Measurements from ENCODE around the gene MICA. TPM values are rescaled to one million over a fixed set of nuclear protein-coding genes. Genes with fewer than 3 reads are reported as not detected.

Gene MICA
- total RNA-seq, 2 donors from 2014 or later: 12.5 to 13.7 TPM

DNA sequence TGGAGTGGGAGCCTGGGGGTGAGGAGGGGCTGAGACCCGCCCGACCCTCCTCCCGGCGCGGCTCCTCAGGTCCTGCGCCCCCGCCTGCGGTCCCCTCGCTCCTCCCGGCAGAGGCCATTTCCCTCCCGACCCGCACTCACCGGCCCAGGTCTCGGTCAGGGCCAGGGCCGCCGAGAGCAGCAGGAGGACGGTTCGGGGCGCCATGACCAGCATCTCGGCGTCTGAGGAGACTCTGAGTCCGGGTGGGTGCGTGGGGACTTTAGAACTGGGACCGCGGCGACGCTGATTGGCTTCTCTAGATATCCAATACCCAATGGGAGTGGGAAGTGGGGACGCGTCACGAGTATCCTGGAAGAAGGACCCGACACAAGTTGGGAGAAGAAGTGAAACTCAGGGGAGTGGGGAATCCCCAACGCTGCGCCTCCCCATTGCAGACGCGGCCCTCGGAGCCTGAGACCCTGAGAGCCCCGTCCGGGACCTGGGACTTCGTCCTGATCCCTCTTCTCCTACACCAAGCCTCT is 46.4 kb upstream of the MICA start, which contains the start of gene HLA-B:
Gene HLA-B (minus strand): TSS at position 234 of the 521 bp plus-strand sequence. CDS start 21 bp downstream, at position 213.
- Mint-ChIP-seq H3K9me3 (peaks cover 4% of the 10 kb centered on the region), H3K4me3 (peak within 1 kb of the TSS; percentile 72), H3K27ac (no peak within 1 kb of the TSS), H3K36me3 (ENCODE audit: low read depth) (peaks cover 23% of the 10 kb centered on the region), H3K4me1 (peaks cover 4% of the 10 kb centered on the region), H3K27me3 (ENCODE audit: insufficient read depth) (peaks cover 93% of the 10 kb centered on the region)
- DNase-seq: peak; percentile 82
- Histone ChIP-seq H3K27ac (ENCODE audit: low read depth, low read length) (no peak within 1 kb of the TSS), H3K9ac (ENCODE audit: extremely low read depth, low read length, poor library complexity, severe bottlenecking) (no peak within 1 kb of the TSS), H3K9me3 (ENCODE audit: control insufficient read depth, low read length) (no peaks in the 10 kb centered on the region), H3K36me3 (ENCODE audit: control insufficient read depth, insufficient read depth, low read length) (no peaks in the 10 kb centered on the region), H3K27me3 (ENCODE audit: control insufficient read depth, insufficient read depth, low read length, poor library complexity, severe bottlenecking) (peaks cover 81% of the 10 kb centered on the region), H3K4me1 (ENCODE audit: control insufficient read depth, insufficient read depth, low read length) (no peaks in the 10 kb centered on the region), H3K4me3 (ENCODE audit: low read length) (peak within 1 kb of the TSS; percentile 78)
- WGBS, 2 experiments (ENCODE audit: insufficient coverage in 1 of 2, insufficient read length in 1 of 2): 1% methylated on average over 19 to 39 of the region's 39 CpGs
- TF ChIP-seq, protein P1, sequence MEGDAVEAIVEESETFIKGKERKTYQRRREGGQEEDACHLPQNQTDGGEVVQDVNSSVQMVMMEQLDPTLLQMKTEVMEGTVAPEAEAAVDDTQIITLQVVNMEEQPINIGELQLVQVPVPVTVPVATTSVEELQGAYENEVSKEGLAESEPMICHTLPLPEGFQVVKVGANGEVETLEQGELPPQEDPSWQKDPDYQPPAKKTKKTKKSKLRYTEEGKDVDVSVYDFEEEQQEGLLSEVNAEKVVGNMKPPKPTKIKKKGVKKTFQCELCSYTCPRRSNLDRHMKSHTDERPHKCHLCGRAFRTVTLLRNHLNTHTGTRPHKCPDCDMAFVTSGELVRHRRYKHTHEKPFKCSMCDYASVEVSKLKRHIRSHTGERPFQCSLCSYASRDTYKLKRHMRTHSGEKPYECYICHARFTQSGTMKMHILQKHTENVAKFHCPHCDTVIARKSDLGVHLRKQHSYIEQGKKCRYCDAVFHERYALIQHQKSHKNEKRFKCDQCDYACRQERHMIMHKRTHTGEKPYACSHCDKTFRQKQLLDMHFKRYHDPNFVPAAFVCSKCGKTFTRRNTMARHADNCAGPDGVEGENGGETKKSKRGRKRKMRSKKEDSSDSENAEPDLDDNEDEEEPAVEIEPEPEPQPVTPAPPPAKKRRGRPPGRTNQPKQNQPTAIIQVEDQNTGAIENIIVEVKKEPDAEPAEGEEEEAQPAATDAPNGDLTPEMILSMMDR (conservative IDR thresholded peaks at IDR 0.05): no peak

DNA sequence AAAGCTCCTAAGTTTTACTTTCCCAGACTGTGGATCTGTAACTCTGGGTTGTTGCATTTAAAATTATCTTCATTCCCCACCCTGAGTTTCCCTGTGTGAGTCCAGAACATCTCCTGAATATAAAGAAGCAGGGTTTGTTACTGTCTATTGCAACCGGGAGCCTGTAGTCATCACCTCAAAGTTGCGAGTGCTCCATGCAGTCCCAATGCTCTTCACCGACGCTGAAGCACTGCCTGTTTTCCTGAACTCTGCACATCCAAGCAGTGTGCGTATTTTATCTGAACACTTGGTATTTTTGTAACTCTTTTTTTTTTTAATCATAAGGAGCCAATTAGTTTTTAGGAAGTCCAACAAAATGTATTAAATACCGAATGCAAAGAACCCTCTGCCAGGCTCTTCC is 45.5 kb upstream of the MICA start:
- Mint-ChIP-seq H3K4me3 (peak overlapping the region; percentile 72), H3K9me3 (peaks cover 4% of the 10 kb centered on the region), H3K4me1 (peaks cover 4% of the 10 kb centered on the region), H3K27me3 (ENCODE audit: insufficient read depth) (peaks cover 92% of the 10 kb centered on the region), H3K27ac (no peak overlapping the region), H3K36me3 (ENCODE audit: low read depth) (peaks cover 23% of the 10 kb centered on the region)
- H3K27me3 ChIP-seq (ENCODE audit: control insufficient read depth, insufficient read depth, low read length, poor library complexity, severe bottlenecking): peaks cover 81% of the 10 kb centered on the region
- H3K4me3 ChIP-seq (ENCODE audit: low read length): no peak overlapping the region
- 52 to 55% methylated on average over 5 to 6 of the region's 6 CpGs for WGBS, 2 experiments (ENCODE audit: insufficient coverage in 1 of 2, insufficient read length in 1 of 2)
- no peaks in the 10 kb centered on the region for H3K36me3 ChIP-seq (ENCODE audit: control insufficient read depth, insufficient read depth, low read length)
- no peaks in the 10 kb centered on the region for H3K9me3 ChIP-seq (ENCODE audit: control insufficient read depth, low read length)
- TF ChIP-seq, protein P1 (conservative IDR thresholded peaks at IDR 0.05): no peak
- H3K9ac ChIP-seq (ENCODE audit: extremely low read depth, low read length, poor library complexity, severe bottlenecking): no peak overlapping the region
- H3K4me1 ChIP-seq (ENCODE audit: control insufficient read depth, insufficient read depth, low read length): no peaks in the 10 kb centered on the region
- no peak for DNase-seq
- H3K27ac ChIP-seq (ENCODE audit: low read depth, low read length): no peak overlapping the region

DNA sequence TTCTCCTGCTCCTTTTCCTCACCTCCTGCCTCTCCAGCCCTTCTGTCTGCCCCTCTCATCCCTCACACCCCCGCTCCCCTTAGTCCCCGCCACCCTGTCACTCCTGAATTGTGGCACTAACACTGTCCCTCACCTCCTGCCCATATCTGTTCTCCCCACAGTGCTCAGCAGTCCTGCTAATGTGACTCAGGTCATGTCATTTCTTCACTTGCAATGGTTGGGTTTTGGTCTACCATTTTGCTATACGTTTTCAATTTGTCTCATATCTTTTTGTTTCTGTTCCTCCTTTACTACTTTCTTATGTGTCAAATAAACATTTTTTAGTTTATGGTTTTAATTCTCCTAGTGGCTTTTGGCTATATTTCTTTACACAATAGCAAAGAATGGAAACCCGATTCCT is 45.1 kb upstream of the MICA start:
- Histone ChIP-seq H3K27me3 (ENCODE audit: control insufficient read depth, insufficient read depth, low read length, poor library complexity, severe bottlenecking) (peaks cover 84% of the 10 kb centered on the region), H3K36me3 (ENCODE audit: control insufficient read depth, insufficient read depth, low read length) (no peaks in the 10 kb centered on the region), H3K4me1 (ENCODE audit: control insufficient read depth, insufficient read depth, low read length) (no peaks in the 10 kb centered on the region), H3K4me3 (ENCODE audit: low read length) (no peak overlapping the region), H3K9me3 (ENCODE audit: control insufficient read depth, low read length) (no peaks in the 10 kb centered on the region), H3K27ac (ENCODE audit: low read depth, low read length) (no peak overlapping the region), H3K9ac (ENCODE audit: extremely low read depth, low read length, poor library complexity, severe bottlenecking) (no peak overlapping the region)
- Mint-ChIP-seq H3K9me3 (peaks cover 4% of the 10 kb centered on the region), H3K4me3 (peak overlapping the region; percentile 72), H3K36me3 (ENCODE audit: low read depth) (peaks cover 22% of the 10 kb centered on the region), H3K27me3 (ENCODE audit: insufficient read depth) (peaks cover 93% of the 10 kb centered on the region), H3K4me1 (peaks cover 4% of the 10 kb centered on the region), H3K27ac (no peak overlapping the region)
- no peak for DNase-seq
- 67% methylated on average over 4 of the region's 4 CpGs; no CpG with 5 or more reads in 1 of the 2 experiments for WGBS, 2 experiments (ENCODE audit: insufficient coverage in 1 of 2, insufficient read length in 1 of 2)
- TF ChIP-seq, protein P1 (conservative IDR thresholded peaks at IDR 0.05): no peak

All from endodermal cell (in vitro differentiated cells).